OCI-LY7 (cell line): ENCODE measurements around the gene ACADL. TPM values are rescaled to one million over a fixed set of nuclear protein-coding genes. Genes with fewer than 3 reads are reported as not detected.

Source experiments
- BruUV-seq: library from RNA; stranded (reverse); fragments of 400-500 nt; replicated peaks from 2 replicates; lab custom pipeline; 2021; lab: Mats Ljungman, UMichigan
- CTCF ChIA-PET: fragments of 300-600 bp; sonication (Branson Sonifier 250); formaldehyde crosslinking; loops from one replicate; lab custom pipeline; 2022; ENCODE audit warnings: antibody characterized with exemption; ENCODE audit not compliant: unreplicated experiment; lab: Charles Lee
- POLR2A ChIA-PET: fragments of 300-600 bp; sonication (Branson Sonifier 250); formaldehyde crosslinking; loops from one replicate; lab custom pipeline; 2022; ENCODE audit warnings: antibody characterized with exemption; lab: Charles Lee
- DNase-seq: peaks from one replicate; pipeline ENCODE4 v3.0.0-alpha.2; 2015; ENCODE audit warnings: low spot score
- H2AFZ ChIP-seq: fragments of 200-600 bp; sonication (generic), shearing (Covaris generic); 2 replicates; pipeline ENCODE4 v1.6.1; 2014; ENCODE audit warnings: mild to moderate bottlenecking, antibody characterized with exemption, low read length, moderate library complexity
- H3K27ac ChIP-seq: fragments of 200-600 bp; sonication (generic); 2 replicates; pipeline ENCODE4 v1.5.1; 2014; ENCODE audit warnings: mixed run types, low read depth, mild to moderate bottlenecking, moderate library complexity, low read length, inconsistent platforms; ENCODE audit not compliant: poor library complexity, severe bottlenecking
- H3K36me3 ChIP-seq: fragments of 200-600 bp; sonication (generic); 2 replicates; pipeline ENCODE4 v1.6.1; 2014; ENCODE audit warnings: mild to moderate bottlenecking, antibody characterized with exemption, low read length, moderate library complexity, mixed read lengths; ENCODE audit not compliant: insufficient read depth
- H3K4me1 ChIP-seq: fragments of 200-600 bp; sonication (generic); 2 replicates; pipeline ENCODE4 v1.5.1; 2014; ENCODE audit warnings: mild to moderate bottlenecking, low read length; ENCODE audit not compliant: insufficient read depth, poor library complexity, severe bottlenecking
- H3K4me2 ChIP-seq: fragments of 200-600 bp; sonication (generic); 2 replicates; pipeline ENCODE4 v1.6.1; 2014; ENCODE audit warnings: mild to moderate bottlenecking, low read length
- H3K4me3 ChIP-seq: fragments of 200-600 bp; sonication (generic); 2 replicates; pipeline ENCODE4 v1.5.1; 2014; ENCODE audit warnings: mild to moderate bottlenecking, low read depth, low read length; ENCODE audit not compliant: poor library complexity, severe bottlenecking
- H3K79me2 ChIP-seq: fragments of 200-600 bp; sonication (generic); 2 replicates; pipeline ENCODE4 v1.6.1; 2016; ENCODE audit warnings: low read depth, mild to moderate bottlenecking, low read length, moderate library complexity, mixed read lengths; ENCODE audit not compliant: insufficient read depth
- H3K9me2 ChIP-seq: fragments of 200-600 bp; sonication (generic); 2 replicates; pipeline ENCODE4 v1.6.1; 2016; ENCODE audit warnings: mild to moderate bottlenecking, low read length, mixed read lengths; ENCODE audit not compliant: insufficient read depth
- H3K9me3 ChIP-seq: fragments of 200-600 bp; sonication (generic); 2 replicates; pipeline ENCODE4 v1.6.1; 2014; ENCODE audit warnings: mild to moderate bottlenecking, mixed run types, low read length, mixed read lengths
- H4K20me1 ChIP-seq: fragments of 200-600 bp; sonication (generic); 2 replicates; pipeline ENCODE4 v1.6.1; 2014; ENCODE audit warnings: mild to moderate bottlenecking, antibody characterized with exemption, low read length, moderate library complexity, mixed read lengths; ENCODE audit not compliant: insufficient read depth
- EZH2phosphoT487 ChIP-seq: fragments of 200-600 bp; sonication (generic); IDR thresholded peaks from 2 replicates; pipeline ENCODE4 v1.6.1; 2018; ENCODE audit warnings: low read depth, borderline replicate concordance, mild to moderate bottlenecking, mixed run types, antibody characterized with exemption, low read length, moderate library complexity, mixed read lengths
- intact Hi-C: fragments of 100-400 bp; cut with micrococcal nuclease; formaldehyde crosslinking; loops from one replicate; pipeline ENCODE4 v1.10.0; 2022; ENCODE audit not compliant: unreplicated experiment
- total RNA-seq, 2 experiments: library from RNA; depleted of rRNA in 1 of 2; stranded (reverse); fragments of >200 nt in 1 of 2; shearing (Covaris generic) in 1 of 2; gene quantifications; 2 replicates each; pipeline ENCODE4 v1.2.3, GENCODE V29; 2014 to 2022
- TF ChIP-seq, protein P1 (sequence below): fragments of 200-600 bp; sonication (generic); conservative IDR thresholded peaks from 2 replicates; pipeline ENCODE4 v1.5.1; 2014; ENCODE audit warnings: mild to moderate bottlenecking, antibody characterized with exemption, low read length, moderate library complexity, mixed read lengths

The ACADL gene
- total RNA-seq, 2 experiments from 2014 or later, result not detected

DNA sequence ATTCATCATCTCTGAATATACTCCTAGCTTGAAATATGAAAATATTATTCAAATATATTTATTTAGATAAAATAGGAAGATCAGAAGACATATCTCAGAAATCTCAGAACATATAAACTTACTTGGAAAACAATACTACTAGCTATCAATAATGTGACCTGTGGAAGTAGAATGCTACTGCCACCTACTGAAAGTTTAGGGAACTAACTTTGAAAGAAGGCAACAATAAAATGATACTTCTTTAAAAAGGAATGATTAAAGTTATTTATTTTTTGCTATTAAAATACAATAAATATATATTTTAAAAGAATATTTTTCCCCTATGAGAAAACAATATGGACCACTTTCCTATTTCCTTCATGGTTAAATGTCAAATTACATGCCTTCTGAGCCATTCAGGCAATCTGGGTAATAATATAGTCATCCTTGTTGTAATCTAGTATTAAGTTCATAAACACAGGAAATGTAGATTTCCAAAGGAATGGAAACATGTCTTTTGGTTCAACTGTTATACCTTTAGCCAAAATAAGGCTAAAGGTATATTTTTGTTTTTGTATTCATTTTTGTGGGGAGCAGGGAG, 26.0 kb downstream of the ACADL start:
- peak; percentile 40 for DNase-seq
- CTCF ChIA-PET, result interaction anchor here (0.5 to 0.7 kb wide), 2 partner anchors 61 to 230 kb away, joined by 3 read pairs; no protein-coding TSS in a partner anchor
- Histone ChIP-seq H4K20me1 (no peaks in the 10 kb centered on the region), H3K27ac (no peak overlapping the region), H3K4me1 (no peaks in the 10 kb centered on the region), H3K9me2 (no peaks in the 10 kb centered on the region), H3K4me2 (no peak overlapping the region), H3K79me2 (no peaks in the 10 kb centered on the region), H2AFZ (no peak overlapping the region), H3K4me3 (no peak overlapping the region), H3K36me3 (no peaks in the 10 kb centered on the region), H3K9me3 (no peaks in the 10 kb centered on the region)
- intact Hi-C loops, result loop anchor here (1.0 to 10.0 kb wide), 3 partner anchors 222 to 622 kb away; no protein-coding TSS in a partner anchor
- POLR2A ChIA-PET, result interaction anchor here (0.8 kb wide), 1 partner anchor 195 kb away, joined by 4 read pairs; no protein-coding TSS in a partner anchor
- TF ChIP-seq, protein P1, sequence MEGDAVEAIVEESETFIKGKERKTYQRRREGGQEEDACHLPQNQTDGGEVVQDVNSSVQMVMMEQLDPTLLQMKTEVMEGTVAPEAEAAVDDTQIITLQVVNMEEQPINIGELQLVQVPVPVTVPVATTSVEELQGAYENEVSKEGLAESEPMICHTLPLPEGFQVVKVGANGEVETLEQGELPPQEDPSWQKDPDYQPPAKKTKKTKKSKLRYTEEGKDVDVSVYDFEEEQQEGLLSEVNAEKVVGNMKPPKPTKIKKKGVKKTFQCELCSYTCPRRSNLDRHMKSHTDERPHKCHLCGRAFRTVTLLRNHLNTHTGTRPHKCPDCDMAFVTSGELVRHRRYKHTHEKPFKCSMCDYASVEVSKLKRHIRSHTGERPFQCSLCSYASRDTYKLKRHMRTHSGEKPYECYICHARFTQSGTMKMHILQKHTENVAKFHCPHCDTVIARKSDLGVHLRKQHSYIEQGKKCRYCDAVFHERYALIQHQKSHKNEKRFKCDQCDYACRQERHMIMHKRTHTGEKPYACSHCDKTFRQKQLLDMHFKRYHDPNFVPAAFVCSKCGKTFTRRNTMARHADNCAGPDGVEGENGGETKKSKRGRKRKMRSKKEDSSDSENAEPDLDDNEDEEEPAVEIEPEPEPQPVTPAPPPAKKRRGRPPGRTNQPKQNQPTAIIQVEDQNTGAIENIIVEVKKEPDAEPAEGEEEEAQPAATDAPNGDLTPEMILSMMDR, result peak; percentile 88
- no peak for TF ChIP-seq EZH2phosphoT487
- no TSS peak for BruUV-seq

DNA sequence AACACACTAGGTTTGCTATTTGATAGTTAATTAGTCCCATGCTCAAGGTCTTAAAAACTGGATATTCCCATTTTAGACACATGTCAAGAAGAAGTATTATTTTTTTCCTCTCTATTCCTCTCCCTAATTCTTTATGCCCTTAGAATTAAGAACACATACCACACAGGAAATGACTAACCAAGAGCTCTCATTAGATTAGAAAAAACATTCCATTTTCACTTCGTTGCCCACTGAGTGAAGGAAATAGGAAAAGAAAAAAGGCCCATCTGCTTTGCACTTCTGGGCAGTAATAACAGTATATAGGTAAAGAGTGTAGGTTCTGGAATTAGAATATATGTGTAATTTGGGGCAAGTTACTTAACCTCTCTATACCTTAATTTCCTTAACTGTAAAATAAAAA, 26.9 kb downstream of the ACADL start:
- ChIA-PET POLR2A (interaction anchor here (0.8 kb wide), 1 partner anchor 26 kb away, joined by 3 read pairs; no protein-coding TSS in a partner anchor), CTCF (interaction anchor here (0.5 to 0.7 kb wide), 3 partner anchors 9 to 229 kb away, joined by 3 to 4 read pairs (median 3); no protein-coding TSS in a partner anchor)
- Histone ChIP-seq H3K4me3 (no peak overlapping the region), H3K9me2 (no peaks in the 10 kb centered on the region), H3K4me1 (no peaks in the 10 kb centered on the region), H3K9me3 (no peaks in the 10 kb centered on the region), H4K20me1 (no peaks in the 10 kb centered on the region), H2AFZ (no peak overlapping the region), H3K27ac (no peak overlapping the region), H3K4me2 (no peak overlapping the region), H3K79me2 (no peaks in the 10 kb centered on the region), H3K36me3 (no peaks in the 10 kb centered on the region)
- no peak for DNase-seq
- BruUV-seq, result no TSS peak
- no peak for TF ChIP-seq EZH2phosphoT487
- TF ChIP-seq, protein P1, result no peak
- intact Hi-C loops, result loop anchor here (5.0 to 10.0 kb wide), 2 partner anchors 414 to 621 kb away; no protein-coding TSS in a partner anchor

DNA sequence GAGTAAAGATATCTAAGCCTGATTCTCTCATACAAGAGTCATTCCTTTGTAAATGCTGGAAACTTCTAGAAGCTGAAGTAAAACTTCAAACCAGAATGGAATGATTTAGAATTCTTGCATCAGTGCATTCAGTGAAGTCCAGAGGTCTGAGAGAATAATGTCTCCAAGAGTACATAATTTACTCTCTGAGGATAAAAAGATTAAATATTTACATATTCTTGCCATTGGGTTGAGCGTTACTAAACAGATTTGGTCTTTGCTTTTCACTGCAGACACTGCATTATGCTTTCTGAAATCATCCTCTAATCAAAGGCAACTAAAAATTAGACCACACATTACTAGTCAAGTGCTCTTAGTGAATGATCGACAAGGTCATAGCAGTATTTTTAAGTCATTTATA, 27.5 kb downstream of the ACADL start:
- no peak overlapping the region for H3K4me3 ChIP-seq
- no peaks in the 10 kb centered on the region for H3K36me3 ChIP-seq
- H3K9me2 ChIP-seq, result no peaks in the 10 kb centered on the region
- CTCF ChIA-PET, result no interaction called here
- H3K9me3 ChIP-seq, result no peaks in the 10 kb centered on the region
- POLR2A ChIA-PET, result interaction anchor here (0.8 kb wide), 1 partner anchor 25 kb away, joined by 3 read pairs; no protein-coding TSS in a partner anchor
- no peaks in the 10 kb centered on the region for H3K79me2 ChIP-seq
- H3K4me1 ChIP-seq, result no peaks in the 10 kb centered on the region
- H4K20me1 ChIP-seq, result no peaks in the 10 kb centered on the region
- H2AFZ ChIP-seq, result no peak overlapping the region
- no TSS peak for BruUV-seq
- H3K4me2 ChIP-seq, result no peak overlapping the region
- intact Hi-C loops, result loop anchor here (5.0 to 10.0 kb wide), 2 partner anchors 413 to 620 kb away; no protein-coding TSS in a partner anchor
- H3K27ac ChIP-seq, result no peak overlapping the region
- TF ChIP-seq, protein P1, result no peak
- TF ChIP-seq EZH2phosphoT487, result no peak
- no peak for DNase-seq
